B cell (primary cell): ENCODE measurements around the gene TP63. TPM values are rescaled to one million over a fixed set of nuclear protein-coding genes. Genes with fewer than 3 reads are reported as not detected.

Experiments
- ATAC-seq: fragments of 200-7000 bp; cut with Tn5 transposase; one replicate; pipeline ENCODE4 v1.10.0; 2021; ENCODE audit warnings: low read depth, mild to moderate bottlenecking, moderate number of reproducible peaks, moderate library complexity
- CTCF ChIA-PET: fragments of 350-600 bp; sonication (Branson Sonifier 250); formaldehyde crosslinking; loops from one replicate; lab custom pipeline; 2021; ENCODE audit warnings: antibody characterized with exemption, inconsistent platforms; lab: Charles Lee
- POLR2A ChIA-PET: fragments of 350-600 bp; sonication (Branson Sonifier 250); formaldehyde crosslinking; loops from one replicate; lab custom pipeline; 2021; ENCODE audit warnings: antibody characterized with exemption; lab: Charles Lee
- DNase-seq: peaks from one replicate; pipeline ENCODE4 v3.0.0; 2013
- H2AFZ ChIP-seq: 2 replicates; pipeline ENCODE4 v1.6.1; 2012; ENCODE audit warnings: mild to moderate bottlenecking, low read depth, low read length; ENCODE audit not compliant: insufficient read depth, poor library complexity, severe bottlenecking
- H3K27ac ChIP-seq, 2 donors: 1 replicate in 1 of 2; 2 replicates in 1 of 2; pipeline ENCODE4 v1.5.1; 2012 to 2013; ENCODE audit warnings: low read length in 2 of 2, mild to moderate bottlenecking in 2 of 2, moderate library complexity in 1 of 2
- H3K27me3 ChIP-seq, 4 experiments: fragments of 200-600 bp in 1 of 4; sonication (generic) in 1 of 4; replicated peaks in 1 of 4; 1 replicate in 2 of 4; 2 replicates in 2 of 4; pipeline versions ENCODE4 v1.6.1 to v1.7.0; 2013 to 2016; ENCODE audit warnings: low read length in 3 of 4, mild to moderate bottlenecking in 2 of 4, mixed read lengths in 1 of 4, moderate library complexity in 1 of 4; ENCODE audit not compliant: insufficient read depth in 4 of 4, control insufficient read depth in 3 of 4; ENCODE audit errors: control extremely low read depth in 1 of 4
- H3K36me3 ChIP-seq, 2 experiments: replicated peaks in 1 of 2; 1 replicate in 1 of 2; 2 replicates in 1 of 2; pipeline versions ENCODE4 v1.6.1 to v1.7.1; 2013; ENCODE audit warnings: low read length in 1 of 2; ENCODE audit not compliant: insufficient read depth in 2 of 2, control insufficient read depth in 1 of 2; ENCODE audit errors: control extremely low read depth in 1 of 2, extremely low read depth in 1 of 2
- H3K4me1 ChIP-seq, 2 donors: fragments of 200-600 bp in 1 of 2; sonication (generic) in 1 of 2; 1 replicate in 1 of 2; 2 replicates in 1 of 2; pipeline versions ENCODE4 v1.5.1 to v1.6.1; 2013 to 2017; ENCODE audit warnings: low read length in 2 of 2; ENCODE audit not compliant: control insufficient read depth in 2 of 2, insufficient read depth in 2 of 2
- H3K4me2 ChIP-seq: replicated peaks from 2 replicates; pipeline ENCODE3; 2012; ENCODE audit warnings: mild to moderate bottlenecking, low read depth, low read length; ENCODE audit not compliant: poor library complexity, severe bottlenecking
- H3K4me3 ChIP-seq, 5 experiments: fragments of 200-600 bp in 1 of 5; sonication (generic) in 1 of 5; 1 replicate in 3 of 5; 2 replicates in 2 of 5; pipeline versions ENCODE4 v1.5.1 to v1.7.0; 2011 to 2016; ENCODE audit warnings: low read length in 4 of 5, mild to moderate bottlenecking in 4 of 5, low read depth in 2 of 5, control low read depth in 1 of 5, moderate library complexity in 1 of 5; ENCODE audit not compliant: insufficient read depth in 1 of 5; ENCODE audit errors: control extremely low read depth in 1 of 5, extremely low read depth in 1 of 5
- H3K79me2 ChIP-seq: fragments of 200-600 bp; sonication (generic); one replicate; pipeline ENCODE4 v1.6.0; 2016; ENCODE audit warnings: low read length; ENCODE audit not compliant: control insufficient read depth, insufficient read depth
- H3K9ac ChIP-seq: fragments of 200-600 bp; sonication (generic); 2 replicates; pipeline ENCODE4 v1.6.1; 2017; ENCODE audit warnings: mild to moderate bottlenecking, low read length, moderate library complexity
- H3K9me3 ChIP-seq, 3 donors: one replicate each; pipeline versions ENCODE4 v1.6.1 to v1.7.1; 2013; ENCODE audit warnings: low read length in 2 of 3; ENCODE audit not compliant: control insufficient read depth in 2 of 3, insufficient read depth in 1 of 3; ENCODE audit errors: control extremely low read depth in 1 of 3
- H4K20me1 ChIP-seq: 2 replicates; pipeline ENCODE4 v1.6.0; 2012; ENCODE audit warnings: mild to moderate bottlenecking, low read length; ENCODE audit not compliant: insufficient read depth, control insufficient read depth, poor library complexity, severe bottlenecking
- H3K27ac Mint-ChIP-seq: one replicate; pipeline ENCODE4 v1.8.0; 2021; ENCODE audit warnings: mixed read lengths
- H3K27me3 Mint-ChIP-seq: one replicate; pipeline ENCODE4 v1.8.0; 2021; ENCODE audit warnings: mixed read lengths
- H3K4me1 Mint-ChIP-seq: one replicate; pipeline ENCODE4 v1.8.0; 2021; ENCODE audit warnings: mixed read lengths
- H3K4me3 Mint-ChIP-seq: one replicate; pipeline ENCODE4 v1.8.0; 2021; ENCODE audit warnings: mixed read lengths
- H3K9me3 Mint-ChIP-seq: one replicate; pipeline ENCODE4 v1.8.0; 2022; ENCODE audit warnings: mixed read lengths; ENCODE audit not compliant: insufficient read depth
- CTCF ChIP-seq: fragments of 200-600 bp; IDR thresholded peaks from one replicate; pipeline ENCODE4 v1.8.0; 2022; ENCODE audit warnings: antibody characterized with exemption, mild to moderate bottlenecking
- EZH2 ChIP-seq: IDR thresholded peaks from 2 replicates; pipeline ENCODE4 v1.6.1; 2012; ENCODE audit warnings: borderline replicate concordance, low read depth, mild to moderate bottlenecking, moderate library complexity, low read length; ENCODE audit not compliant: insufficient read depth, poor library complexity, severe bottlenecking
- WGBS: methylation state at CpG from one replicate; pipeline ENCODE4 v1.1.5; 2013; ENCODE audit warnings: missing lambda C conversion rate; ENCODE audit not compliant: insufficient coverage; 5-methylcytosine and 5-hydroxymethylcytosine counted together
- intact Hi-C: fragments of 100-400 bp; cut with micrococcal nuclease; formaldehyde crosslinking; loops from one replicate; pipeline ENCODE4 v1.10.0; 2022
- polyA plus RNA-seq: library from polyadenylated mRNA; depleted of rRNA; stranded (reverse); fragments of >200 nt; gene quantifications from 2 replicates; pipeline ENCODE4 v1.2.3, GENCODE V29; 2012
- total RNA-seq, 2 donors: library from RNA; stranded (reverse); fragments of 120-200 nt in 1 of 2; gene quantifications; 1 replicate in 1 of 2; 2 replicates in 1 of 2; pipeline versions ENCODE4 v1.2.3 to v1.2.4, GENCODE V29; 2013 to 2022

Gene TP63
- total and polyA plus RNA-seq, 2 donors (not counting 1 experiment from before 2014, with no cell fraction given) = 1.2 to 2.0 TPM

GRCh38 chr3:189778340-189778950, 147.3 kb downstream of the TP63 start:
- DNase-seq (no peak), ATAC-seq (no peak)
- no peaks in the 10 kb centered on the region for H4K20me1 ChIP-seq
- H3K4me2 ChIP-seq = no peak overlapping the region
- no peak overlapping the region for H3K4me3 ChIP-seq
- CTCF ChIA-PET = no interaction called here
- H3K9me3 ChIP-seq = no peaks in the 10 kb centered on the region
- H3K9ac ChIP-seq = no peak overlapping the region
- H3K79me2 ChIP-seq = no peaks in the 10 kb centered on the region
- no peaks in the 10 kb centered on the region for H3K4me1 ChIP-seq
- H3K27me3 ChIP-seq = no peaks in the 10 kb centered on the region
- POLR2A ChIA-PET = no interaction called here
- no peak overlapping the region for H3K27ac ChIP-seq
- no CpG with 5 or more reads among the region's 5 CpGs for WGBS
- TF ChIP-seq EZH2 = no peak
- Mint-ChIP-seq H3K4me3 (no peak overlapping the region), H3K4me1 (no peaks in the 10 kb centered on the region), H3K9me3 (no peaks in the 10 kb centered on the region), H3K27ac (no peak overlapping the region), H3K27me3 (peaks cover 4% of the 10 kb centered on the region)
- intact Hi-C loops = no loop called here
- no peaks in the 10 kb centered on the region for H3K36me3 ChIP-seq
- no peak overlapping the region for H2AFZ ChIP-seq

GRCh38 chr3:189779166-189779565, 148.0 kb downstream of the TP63 start:
- intact Hi-C loops = no loop called here
- Histone ChIP-seq H3K27ac (no peak overlapping the region), H3K79me2 (no peaks in the 10 kb centered on the region), H3K4me2 (no peak overlapping the region), H3K27me3 (no peaks in the 10 kb centered on the region), H4K20me1 (no peaks in the 10 kb centered on the region), H3K9me3 (no peaks in the 10 kb centered on the region), H3K4me1 (no peaks in the 10 kb centered on the region), H2AFZ (no peak overlapping the region), H3K36me3 (no peaks in the 10 kb centered on the region), H3K4me3 (no peak overlapping the region), H3K9ac (no peak overlapping the region)
- Mint-ChIP-seq H3K9me3 (no peaks in the 10 kb centered on the region), H3K27me3 (peaks cover 4% of the 10 kb centered on the region), H3K4me1 (no peaks in the 10 kb centered on the region), H3K4me3 (no peak overlapping the region), H3K27ac (no peak overlapping the region)
- WGBS = 89% methylated on average over 2 of the region's 3 CpGs
- POLR2A ChIA-PET = no interaction called here
- ATAC-seq (no peak), DNase-seq (no peak)
- no peak for TF ChIP-seq EZH2
- TF ChIP-seq CTCF = no peak
- CTCF ChIA-PET = no interaction called here
